HG02623 (cell line): ENCODE results near the gene OARD1.
"Not testable (repeated sequence)": the region's sequence is repeated elsewhere in the genome, so short reads cannot be mapped to it uniquely, and the experiment has no call there.

ENCODE experiments used
- ATAC-seq: cut with Tn5 transposase; IDR thresholded peaks from one replicate; pipeline ENCODE4 v1.9.1; 2021; ENCODE audit warnings: moderate library complexity; ENCODE audit not compliant: unreplicated experiment

Gene OARD1

DNA sequence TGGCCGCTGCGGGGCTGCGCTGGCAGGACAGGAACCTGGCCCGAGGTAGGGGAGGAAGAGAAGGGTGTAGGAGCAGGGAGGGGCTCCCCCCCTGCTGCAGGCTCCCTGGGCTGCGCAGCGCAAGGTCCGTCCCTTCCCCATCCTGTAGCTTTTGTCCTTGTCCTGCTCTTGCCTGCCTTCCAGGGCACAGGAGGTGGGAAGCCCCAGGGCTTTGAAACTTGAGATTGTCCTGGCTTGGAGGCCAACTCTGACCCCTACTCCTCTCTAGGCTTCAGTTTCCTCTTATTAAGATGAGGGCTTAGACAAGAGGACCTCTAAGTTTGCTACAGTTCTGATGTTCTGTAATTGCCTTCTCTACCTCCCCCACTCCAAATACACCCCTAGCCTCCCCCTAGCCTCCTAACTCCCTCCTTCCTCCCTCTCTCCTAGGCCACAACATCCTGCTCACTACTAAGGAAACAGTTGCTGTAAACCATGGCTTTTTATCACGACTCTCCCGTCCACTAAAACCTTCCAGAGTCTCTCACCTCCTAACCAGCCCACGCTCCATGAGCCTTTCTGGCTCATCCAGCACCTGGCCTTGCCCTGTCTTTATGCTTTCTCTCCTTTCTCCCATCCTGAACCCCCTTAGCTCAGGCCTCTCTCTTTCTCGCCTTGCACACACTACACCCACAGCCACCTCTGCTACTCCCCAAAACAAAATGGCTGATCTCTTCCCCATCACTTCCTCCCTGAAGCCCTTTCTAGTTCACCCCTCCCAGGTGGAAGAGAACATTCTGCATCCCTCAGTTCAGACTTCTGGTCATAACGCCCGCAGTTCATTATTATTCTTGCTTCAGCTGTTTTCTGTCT lies 43.4 kb downstream of the OARD1 start:
- ATAC-seq: peak; percentile 33

DNA sequence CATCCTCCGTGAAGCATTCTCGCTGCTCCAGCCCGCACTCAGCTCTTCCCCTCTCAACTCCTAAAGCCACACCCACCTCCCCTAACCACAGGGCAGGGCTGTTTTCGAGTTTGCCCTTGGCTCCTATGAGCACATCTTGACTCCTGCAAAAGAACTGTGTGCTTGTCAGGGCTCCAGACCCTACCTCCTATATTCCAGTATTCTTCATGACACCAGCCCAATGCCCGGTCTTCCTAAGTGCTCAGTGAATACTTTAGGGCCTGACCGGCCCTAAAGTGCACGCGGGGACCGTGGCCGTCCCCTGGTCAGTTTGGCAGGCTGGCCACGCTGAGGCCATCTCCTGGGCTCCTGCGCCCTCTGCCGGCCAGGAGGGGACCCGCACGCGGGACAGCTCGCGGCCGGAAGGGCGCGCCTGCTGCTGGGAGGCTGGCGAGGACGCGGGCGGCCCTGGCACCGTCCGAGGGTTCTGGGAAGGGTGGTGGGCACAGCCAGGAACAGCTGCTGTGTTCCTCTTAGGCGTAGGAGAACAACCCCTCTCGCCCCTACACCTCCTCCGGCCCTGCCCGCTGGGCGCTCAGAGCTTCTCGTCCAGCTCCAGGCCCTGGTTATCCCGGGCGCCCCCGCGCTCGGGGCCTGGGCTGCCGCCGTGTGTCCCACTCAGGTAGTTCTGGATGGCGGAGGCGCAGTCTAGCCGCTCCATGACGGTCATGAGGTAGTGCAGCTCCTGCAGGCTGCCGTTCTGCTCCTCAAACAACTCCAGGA lies 44.2 kb downstream of the OARD1 start:
- ATAC-seq: peak; percentile 84

DNA sequence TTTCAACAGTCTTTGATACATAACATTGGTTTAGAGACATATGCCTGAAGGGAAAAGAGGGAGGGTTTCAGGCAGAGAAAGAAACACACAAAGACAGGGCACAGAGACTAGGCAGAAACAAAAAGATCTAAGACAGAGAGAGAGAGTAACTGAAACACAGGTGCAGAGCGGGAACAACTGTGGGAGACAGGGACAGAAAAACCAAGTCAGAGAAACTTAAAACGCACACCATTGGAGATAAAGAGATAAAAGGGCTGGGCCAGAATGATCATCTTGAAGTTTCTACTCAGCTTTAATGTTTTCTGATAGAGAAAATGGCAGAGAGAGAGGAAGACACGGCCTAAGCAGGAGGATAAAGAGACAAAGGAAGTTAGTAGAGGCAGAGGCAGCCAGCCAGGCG lies 44.9 kb downstream of the OARD1 start:
- ATAC-seq: no peak

DNA sequence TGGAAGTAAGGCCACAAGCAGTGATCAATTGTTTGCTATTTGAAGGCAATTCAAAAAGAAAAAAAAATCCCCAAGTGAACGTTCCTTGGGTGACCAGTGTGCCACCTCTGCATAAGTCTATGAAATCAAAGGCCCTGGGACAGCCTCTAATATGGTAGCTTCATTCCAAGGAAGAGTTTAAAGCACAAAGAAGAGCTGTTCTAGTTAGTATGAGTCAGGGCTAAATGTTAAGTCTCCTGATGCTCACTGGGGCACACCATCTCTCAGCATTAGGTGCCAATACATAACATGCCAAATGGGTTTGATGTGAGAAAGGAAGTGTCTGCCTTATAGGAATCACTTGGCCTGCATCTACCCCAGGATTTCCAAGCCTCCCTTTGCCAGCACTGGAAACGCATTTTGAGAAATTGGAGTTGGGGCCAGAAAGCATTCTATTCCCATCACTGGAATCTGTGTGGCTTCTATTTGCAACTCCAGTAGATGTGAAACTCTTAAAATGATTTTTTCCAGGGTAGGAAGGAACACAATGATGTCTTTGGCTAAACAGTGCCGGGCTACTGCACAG lies 46.1 kb downstream of the OARD1 start:
- ATAC-seq: no peak

DNA sequence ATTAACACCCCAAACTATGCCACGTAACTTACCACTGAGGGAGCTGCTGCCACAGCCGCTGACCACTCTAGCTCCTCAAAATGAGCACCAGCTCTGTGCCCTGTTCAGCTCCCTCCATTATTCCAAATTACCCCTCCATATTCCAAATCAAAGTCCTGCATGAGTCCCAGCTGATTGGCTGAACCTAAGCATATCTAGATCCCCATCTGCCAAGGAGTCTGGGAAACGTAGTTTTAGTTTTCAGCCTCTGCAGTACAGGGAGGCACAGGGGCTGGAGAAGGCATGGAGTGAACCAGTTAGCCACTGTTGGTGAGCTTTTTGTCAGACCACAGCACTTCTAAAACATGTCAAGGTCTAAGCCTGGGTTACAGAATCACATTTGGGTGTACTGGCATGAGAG lies 49.0 kb downstream of the OARD1 start:
- no peak for ATAC-seq

DNA sequence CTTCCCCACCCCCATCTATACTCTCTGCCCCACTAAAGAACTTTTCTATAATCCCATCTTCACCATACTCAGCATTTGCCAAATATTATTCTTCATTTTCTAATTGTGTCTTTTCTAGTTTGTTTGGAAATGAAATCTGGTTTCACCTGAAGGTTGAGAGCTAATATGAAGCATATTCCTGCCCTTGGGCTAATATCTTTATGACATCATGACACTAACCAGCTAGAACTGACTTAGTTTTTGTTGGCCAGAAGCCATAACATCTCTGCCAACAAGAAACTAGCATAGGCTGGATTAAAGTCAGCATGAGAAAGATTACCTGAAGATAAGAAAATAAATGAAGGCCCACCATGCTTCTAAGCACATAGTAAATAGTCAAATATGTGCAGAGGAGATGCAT lies 49.9 kb downstream of the OARD1 start:
- no peak for ATAC-seq

DNA sequence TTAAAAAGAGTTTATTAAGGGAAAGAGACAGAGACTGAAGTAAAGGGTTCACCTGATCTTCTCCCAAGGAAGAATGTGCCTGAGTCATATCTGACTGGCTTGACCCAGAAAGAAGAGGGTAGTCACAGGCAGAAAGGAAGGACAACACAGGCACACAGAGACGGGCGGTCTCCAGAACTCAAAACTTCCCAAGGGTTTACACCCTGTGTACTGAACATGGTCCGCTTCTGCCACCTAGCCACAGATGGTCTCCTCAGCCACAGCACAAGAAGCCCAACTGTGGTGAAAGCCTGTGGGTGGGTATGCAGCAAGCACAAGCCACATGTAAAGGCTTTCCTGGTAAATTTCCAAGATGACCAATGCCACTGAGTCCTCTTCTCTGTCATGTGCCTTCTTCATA lies 50.3 kb downstream of the OARD1 start:
- ATAC-seq: no peak

DNA sequence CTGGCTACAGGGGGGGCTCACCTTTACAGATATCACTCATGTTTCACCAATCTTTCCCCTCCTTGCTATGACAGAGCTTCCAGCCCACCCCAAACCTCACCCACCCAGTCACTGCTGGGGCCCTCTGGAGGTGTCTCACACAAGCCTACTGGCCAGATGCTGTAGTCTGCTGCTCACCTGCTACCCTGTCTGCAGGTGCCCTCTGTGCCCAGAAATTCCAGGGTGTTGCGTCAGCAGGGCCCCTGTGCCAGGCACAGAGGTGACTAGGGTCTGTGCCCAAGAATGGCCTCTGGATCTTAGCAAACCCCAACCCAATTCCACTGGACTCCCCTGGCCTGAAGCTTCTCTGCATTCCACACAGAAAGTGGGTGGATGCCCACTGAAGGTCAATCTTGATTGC lies 54.5 kb downstream of the OARD1 start:
- no peak for ATAC-seq

DNA sequence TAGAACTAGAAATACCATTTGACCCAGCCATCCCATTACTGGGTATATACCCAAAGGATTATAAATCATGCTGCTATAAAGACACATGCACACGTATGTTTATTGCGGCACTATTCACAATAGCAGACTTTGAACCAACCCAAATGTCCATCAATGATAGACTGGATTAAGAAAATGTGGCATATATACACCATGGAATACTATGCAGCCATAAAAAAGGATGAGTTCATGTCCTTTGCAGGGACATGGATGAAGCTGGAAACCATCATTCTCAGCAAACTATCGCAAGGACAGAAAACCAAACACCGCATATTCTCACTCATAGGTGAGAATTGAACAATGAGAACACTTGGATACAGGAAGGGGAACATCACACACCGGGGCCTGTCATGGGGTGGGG lies 56.3 kb downstream of the OARD1 start:
- not testable (repeated sequence) for ATAC-seq

DNA sequence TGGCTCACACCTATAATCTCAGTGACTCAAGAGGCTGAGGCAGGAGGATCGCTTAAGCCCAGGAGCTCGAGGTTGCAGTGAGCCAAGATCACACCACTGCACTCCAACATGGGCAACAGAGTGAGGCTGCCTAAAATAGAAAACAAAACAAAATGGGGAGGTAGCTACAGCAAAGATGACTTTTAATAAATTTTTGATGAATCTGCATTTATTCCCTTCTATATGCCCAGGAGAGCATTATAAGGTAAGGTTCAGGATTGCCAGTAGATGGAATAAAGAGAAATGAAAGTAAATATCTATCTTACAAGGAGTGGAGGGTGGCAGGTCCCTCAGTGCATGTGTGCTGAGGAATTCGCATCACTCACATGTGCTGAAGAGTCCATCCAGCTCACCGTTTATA lies 57.4 kb downstream of the OARD1 start:
- ATAC-seq: no peak
